GM19372 (cell line): ENCODE measurements around the gene CDRT4.

Experiments
- ATAC-seq: cut with Tn5 transposase; IDR thresholded peaks from one replicate; pipeline ENCODE4 v1.9.1; 2021; ENCODE audit warnings: mild to moderate bottlenecking, low read depth, moderate library complexity; ENCODE audit not compliant: unreplicated experiment

The CDRT4 gene

DNA sequence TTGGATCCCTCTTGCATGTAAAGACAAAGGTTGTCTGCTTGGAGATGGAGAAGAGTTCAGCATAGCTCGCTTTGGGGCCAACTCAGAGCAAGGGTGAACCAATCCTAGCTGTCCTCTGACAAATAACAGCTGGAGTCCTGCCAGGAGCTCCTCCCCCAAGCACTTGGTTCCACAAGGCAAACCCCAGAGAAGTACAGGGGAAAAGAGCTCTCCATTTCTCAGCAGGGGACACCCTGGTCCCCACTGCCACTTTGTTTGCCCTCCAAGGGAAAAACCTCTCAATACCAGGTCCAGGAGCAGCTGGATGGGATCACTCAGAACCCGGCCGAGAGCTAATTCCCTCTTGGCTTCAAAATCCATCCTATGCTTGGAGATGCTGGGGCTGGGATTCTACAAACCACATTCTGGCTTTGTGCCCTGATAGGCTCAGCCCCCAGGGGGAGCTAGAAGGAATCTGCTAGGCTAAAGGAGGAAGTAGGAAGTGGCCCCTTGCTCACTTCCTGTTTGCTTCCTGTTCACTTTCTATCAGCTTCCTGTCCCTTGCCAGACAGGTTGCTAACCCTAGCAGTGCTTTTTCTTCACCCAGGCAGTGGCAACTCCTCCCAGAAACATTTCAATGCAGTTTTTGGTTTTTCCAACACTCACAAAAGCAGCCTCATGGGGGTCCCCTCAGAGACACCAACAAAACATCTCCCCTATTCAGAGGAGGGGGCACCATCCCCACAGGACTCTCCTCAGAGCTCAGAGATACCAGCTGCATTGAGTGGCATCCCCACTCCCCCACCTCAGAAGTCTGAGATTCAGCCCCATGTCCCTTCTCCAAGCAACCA lies 30.7 kb downstream of the CDRT4 start:
- ATAC-seq = no peak

DNA sequence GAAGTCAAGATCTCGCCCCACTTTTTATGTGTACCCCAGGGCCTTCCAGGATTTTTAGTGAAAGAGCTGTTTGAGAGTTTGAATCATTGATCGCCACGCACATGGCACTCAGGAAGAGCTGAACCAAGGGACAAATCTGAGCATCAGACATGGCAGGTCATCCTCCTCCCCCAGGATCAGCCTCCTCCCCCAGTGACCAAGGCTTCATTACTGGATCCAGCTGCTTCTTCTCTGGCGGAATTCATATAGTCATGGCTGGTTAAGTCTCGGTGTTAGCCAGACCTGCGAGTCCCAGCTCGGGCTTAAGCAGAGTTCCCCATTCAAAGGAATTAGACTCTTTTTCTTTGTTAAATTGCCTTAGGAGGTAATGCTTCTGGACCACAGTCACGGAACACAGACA lies 32.5 kb downstream of the CDRT4 start:
- no peak for ATAC-seq

DNA sequence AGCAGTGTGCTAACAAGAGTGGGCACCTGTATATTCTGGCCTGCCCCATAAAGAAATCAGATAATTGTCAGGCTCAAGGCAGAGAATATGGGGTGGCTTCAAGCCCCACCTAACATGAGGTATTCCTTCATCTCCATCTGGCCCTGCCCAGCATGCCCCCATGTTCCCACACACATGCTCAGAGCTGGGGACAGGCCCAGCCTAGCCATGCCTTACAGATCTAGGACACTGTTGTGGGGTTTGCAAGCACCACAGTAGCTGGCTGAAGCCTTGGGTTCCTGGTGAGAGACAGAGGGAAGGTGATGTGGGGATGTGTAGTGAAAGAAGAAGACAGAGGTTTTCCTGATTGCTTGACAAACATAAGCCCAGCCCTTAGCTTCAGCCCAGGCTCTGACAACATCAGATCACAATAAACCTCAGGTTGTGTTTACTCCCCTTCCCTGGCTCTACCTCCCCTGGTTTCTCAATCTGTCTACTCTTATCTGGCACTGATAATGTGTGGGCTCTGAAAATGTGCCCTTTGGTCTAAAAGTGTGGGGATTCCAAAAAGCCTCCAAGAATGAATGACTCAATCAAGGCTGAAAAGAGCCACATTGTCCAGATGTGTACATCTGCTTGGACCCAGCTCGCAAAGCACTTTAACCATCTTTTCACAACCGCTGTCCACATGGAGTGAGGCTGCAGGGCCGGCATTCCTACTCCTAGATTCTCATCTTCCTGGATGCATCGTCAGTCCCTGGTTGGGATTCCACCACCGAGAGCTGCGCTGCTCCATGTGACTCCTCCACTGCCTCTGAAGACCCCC lies 34.4 kb downstream of the CDRT4 start:
- no peak for ATAC-seq

DNA sequence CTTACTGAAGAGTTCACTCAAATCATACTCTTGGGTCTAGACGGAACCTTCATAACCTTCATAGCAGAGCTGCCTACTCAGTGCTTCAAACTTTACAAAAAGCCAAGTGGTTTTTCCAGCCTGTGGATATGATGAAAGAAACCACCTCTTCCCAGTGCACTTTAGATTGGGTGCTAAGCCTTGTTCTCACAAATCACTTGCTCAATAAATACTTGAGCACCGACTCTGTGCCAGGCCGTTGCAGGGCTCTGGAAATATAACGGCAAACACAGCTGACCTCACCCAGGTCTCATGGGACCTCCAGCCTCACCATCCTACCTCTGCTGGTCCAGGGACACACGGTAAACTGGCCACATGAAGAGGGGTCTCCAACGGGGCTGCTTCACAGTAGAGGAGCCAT lies 35.7 kb downstream of the CDRT4 start:
- no peak for ATAC-seq

DNA sequence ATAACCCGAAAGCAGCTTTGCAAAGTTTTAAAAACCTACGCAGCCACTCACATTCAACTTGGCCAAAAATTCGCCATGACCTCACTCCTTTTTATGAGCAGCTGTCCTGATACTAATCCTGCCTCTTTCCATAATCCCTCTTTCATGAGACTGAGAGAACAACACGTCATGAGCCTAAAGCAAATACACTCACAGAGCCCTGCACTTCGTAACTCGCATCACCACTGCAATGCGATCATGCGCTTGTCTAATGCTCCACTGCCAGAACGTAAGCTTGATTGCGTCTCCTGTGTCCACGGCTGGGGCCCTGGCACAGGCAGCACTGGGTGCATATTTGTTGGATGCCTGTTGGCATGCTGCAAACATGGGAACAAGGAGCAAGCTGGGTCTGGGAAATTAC lies 36.2 kb downstream of the CDRT4 start:
- no peak for ATAC-seq

DNA sequence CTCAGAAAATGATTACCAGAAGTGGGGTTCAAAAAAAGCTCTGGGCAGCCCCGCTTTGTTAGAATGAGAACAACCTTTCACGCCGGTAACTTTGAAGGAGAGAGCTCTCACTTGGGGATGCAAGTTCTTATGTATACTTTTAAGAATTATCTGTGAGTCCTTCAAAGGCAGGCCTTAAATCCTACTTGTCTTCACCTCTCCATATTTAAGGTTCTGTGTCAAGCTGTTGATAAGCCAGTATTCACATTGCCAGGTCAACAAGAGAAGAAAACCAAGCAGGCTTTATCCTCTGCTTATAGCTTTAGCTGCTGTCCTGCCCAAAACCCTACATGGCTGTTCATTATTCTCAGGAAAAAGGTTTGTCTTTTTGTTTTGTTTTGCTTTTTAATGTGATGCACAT lies 42.9 kb downstream of the CDRT4 start:
- no peak for ATAC-seq

DNA sequence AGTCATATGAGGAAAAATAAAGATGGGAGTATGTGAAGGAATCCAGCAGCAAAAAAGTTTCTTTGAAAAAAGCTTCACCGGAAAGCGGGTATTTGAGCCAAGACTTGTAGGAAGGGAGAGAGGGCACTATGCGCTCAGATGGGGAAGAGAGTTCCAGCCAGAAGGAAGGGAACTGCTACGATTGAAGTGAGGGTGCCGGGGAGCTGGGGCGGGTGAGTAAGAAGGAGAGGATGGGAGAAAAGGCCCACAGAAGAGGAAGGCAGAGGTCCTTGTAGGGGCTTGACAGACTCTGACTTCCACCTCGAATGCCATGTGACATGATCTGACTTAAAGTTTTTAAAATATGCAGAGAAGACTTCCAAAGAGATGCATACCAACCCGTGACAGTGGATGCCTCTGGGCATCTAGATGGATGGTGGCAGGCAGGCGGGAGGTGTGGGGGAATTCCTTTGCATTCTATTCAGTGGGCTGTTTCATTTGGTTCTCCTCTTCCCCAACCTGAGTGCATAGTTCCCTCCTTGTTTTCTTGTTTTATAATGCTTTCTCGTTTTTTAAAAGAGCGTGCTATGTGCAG lies 44.9 kb downstream of the CDRT4 start:
- no peak for ATAC-seq

DNA sequence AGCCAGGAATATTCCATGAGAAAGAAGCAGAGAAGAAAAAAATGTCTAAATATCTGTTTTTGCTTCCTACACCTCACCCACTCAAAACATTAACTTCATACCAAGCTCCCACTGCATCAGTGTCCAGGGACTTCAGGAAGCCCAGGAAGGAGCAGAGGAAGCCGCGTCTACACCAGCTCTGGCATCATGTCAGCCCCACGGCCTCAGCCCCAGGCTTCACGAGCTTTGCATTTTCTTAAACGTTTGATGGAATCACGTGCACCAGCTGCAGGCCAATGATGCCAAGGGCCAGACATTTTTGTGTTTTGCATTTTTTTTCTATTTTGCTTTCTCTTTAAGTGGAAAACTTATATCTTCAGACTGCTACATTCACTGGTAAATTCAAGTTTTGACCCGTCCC lies 48.6 kb downstream of the CDRT4 start:
- ATAC-seq = no peak

DNA sequence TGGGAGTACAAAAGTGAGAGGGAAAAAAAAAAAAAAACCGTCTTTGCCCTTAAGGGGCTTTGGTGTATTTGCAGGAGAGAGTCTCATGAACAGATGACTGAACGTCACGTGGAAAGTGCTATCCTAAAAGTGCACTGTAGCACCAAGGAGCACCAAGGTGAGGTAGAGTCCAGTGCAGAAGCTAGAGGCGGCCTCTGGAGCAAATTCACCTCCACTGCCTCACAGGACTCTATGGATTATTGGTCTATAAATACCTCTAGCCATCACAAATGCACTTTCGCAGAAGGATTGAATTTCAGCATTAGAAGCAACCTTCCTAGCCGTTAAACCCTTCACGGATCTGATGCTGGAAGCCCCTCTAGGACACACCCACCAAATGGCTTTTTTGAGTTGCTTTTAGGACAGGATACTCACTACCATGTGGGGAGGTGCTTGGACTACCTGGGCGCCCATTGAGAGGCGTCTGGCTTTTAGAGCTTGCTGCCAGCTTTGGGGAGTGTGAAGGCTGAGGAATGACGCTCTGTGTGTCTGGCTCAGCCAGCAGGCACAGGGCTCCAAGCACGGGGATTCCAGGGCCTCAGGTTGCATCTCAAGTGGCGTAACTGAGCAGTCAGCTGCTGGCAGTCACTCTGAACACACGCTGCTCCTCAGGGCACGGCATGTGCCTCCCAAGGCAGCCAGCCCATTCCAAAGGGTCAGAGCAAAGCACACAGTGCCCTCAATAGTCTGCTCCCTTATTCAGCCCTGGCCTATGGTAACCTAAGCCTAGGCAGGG lies 52.7 kb downstream of the CDRT4 start:
- ATAC-seq = no peak

DNA sequence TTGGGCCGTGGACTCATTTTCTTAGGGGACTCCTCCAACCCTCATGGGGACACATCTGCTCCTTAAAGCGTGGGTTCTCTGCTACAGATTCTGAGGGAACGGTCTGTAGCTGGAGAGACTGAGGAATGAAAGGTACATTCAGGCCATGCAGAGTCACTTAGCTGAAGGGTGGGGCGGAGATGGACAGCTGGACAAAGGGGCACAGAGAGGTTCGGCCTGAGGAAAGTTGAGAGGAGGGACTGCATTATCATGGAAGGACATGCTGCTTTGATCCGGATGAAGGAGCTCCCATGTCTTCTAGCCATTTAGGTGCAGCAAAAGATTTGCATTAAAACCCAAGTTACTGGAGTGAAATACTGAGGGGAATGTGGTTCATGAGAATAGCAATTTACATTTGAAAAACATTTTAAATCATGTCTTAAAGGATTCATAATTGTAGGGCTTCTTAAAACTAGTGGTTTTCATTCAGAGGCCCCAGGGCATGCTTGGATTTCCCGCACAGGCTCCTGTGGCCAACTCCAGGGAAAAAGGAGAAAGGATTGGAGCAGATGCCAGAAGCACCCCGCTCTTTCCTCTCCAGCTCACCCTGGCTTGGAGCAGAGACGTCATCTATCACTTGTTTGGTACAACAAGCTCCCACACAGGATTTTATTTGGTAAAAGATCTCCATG lies 54.2 kb downstream of the CDRT4 start:
- ATAC-seq = no peak

DNA sequence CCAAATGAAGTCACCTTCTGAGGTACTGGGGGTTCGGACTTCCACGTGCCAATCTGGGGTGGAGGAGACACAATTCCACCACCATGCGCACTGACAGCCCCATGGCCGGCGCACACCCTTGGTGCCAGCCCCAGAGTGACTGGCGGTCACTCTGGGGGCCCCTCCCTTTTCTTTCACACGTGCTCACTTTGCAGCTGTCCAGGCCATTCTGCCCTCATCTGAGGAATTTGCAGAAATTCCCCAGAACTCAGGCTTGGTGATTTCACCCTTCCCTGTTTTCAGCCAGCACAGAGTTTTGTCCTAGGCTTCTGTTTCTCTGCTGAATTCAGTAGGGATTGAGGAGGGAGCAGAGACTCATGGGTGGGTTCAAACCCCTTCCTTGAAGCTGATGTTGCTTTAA lies 54.8 kb downstream of the CDRT4 start:
- ATAC-seq = no peak

DNA sequence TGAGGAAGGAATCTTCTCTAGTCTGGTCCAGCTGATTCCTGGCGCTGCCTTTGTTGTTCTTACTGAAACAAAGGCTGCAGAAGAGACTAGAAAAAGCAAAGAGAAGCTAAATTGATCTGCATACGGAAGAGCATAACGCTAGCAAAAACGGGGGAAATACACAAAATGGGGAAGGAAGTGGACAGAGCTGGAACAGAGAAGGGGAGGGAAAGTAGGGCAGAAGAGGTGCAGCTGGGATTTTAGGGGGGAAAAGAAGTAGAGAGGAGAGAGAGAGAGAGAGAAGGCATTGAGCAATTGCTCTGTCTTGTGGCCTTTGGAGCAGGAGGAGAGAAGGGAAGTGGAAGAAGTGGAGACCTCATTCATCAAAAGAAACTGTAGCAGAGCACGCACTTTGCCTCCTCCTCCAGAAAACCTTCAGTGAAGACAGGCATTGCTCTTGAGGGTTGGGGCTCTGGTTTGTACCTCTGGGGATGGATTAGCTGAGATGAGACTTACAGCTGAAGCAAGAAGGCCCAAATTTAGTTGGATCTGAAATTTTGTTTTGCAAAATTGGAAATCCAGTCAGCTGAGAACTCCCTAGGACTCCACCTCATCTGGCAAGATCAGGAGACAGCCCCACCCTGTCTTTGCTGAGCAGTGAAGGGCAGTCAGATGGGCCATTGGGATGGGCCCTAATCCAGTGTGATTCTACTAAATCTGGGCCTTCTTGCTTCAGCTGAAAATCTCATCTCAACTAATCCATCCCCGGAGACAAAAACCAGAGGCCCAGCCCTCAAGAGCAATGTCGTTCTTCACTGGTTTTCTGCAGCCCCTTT lies 55.8 kb downstream of the CDRT4 start:
- ATAC-seq = no peak

DNA sequence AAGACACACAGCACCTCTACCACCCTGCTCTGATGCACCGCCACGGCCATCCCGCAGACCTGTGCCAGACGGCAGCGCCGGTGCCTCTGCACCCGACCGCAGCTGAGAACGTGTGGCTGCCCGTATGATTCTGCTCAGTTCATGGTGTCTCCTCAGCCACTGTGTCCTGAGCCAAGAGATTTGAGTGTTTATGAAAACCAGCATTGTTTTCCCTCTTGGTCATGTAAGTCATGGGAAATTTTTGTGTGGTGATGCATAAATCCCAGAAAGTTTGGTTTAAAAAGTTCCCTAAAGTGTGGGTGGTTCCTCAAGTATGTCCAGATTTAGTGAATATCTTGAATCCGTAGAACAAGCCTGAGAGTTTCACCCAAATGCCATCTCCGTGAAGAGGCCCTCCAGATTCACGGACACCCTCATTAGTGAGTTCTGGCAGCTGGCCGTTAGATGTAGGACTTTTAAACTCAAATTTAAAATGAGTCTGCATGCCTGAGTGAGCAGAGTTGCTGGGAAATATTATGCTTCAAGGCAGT lies 57.6 kb downstream of the CDRT4 start:
- no peak for ATAC-seq

DNA sequence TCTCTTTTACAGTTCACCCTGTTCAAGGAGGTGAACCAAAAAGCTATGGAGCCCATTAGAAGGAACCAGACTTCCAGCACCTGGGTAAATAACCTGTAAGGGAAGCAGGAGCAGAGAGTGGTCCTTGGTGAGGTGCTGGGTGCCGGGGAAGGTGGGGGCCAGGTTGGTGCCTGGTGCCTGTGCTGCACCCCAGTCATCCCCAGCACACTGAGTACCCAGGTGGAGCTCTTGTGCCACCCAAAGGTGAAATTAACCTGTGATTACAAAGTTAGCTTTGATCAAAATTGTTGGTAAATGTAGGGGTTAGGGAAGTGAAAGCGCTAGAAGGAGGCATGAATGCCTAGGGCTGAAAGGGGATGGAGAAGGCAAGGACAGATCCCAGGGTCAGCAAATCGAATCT lies 58.6 kb downstream of the CDRT4 start:
- no peak for ATAC-seq

DNA sequence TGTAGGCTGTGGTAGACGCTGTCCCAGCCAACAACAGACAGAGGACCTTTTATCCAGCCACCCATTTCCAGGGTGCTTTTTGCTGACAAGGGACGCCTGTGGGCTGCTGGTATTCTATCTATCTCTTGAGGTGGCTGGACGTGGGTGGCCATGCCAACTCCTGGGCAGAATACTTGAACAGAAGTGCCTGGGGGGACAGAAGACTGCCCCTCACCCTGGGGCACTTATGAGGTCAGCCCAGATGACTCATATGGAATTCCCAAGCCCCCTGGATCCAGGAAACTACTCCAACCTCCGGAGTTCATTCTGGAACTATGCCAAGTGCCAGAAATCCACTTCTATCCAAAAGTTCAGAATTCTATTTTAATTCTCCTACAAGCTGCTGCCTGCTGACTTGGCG lies 61.3 kb downstream of the CDRT4 start:
- ATAC-seq = no peak

DNA sequence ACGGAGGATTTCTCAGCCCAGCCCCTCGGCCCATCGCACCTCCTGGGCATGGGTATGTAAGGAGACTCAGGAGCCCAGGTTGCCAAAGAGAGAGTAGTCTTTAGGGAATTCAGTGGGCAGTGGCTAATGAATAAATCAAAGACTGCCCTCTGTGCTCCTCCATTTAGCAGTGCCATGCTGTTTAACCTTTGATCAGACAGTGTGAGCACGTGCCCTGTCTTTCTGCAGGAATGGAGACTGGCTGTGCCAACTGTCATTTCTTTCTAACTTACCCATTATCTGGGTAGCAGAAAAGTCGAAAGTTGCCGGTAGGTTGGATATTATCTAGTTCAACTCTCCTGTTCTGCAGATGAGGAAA lies 62.4 kb downstream of the CDRT4 start:
- no peak for ATAC-seq

DNA sequence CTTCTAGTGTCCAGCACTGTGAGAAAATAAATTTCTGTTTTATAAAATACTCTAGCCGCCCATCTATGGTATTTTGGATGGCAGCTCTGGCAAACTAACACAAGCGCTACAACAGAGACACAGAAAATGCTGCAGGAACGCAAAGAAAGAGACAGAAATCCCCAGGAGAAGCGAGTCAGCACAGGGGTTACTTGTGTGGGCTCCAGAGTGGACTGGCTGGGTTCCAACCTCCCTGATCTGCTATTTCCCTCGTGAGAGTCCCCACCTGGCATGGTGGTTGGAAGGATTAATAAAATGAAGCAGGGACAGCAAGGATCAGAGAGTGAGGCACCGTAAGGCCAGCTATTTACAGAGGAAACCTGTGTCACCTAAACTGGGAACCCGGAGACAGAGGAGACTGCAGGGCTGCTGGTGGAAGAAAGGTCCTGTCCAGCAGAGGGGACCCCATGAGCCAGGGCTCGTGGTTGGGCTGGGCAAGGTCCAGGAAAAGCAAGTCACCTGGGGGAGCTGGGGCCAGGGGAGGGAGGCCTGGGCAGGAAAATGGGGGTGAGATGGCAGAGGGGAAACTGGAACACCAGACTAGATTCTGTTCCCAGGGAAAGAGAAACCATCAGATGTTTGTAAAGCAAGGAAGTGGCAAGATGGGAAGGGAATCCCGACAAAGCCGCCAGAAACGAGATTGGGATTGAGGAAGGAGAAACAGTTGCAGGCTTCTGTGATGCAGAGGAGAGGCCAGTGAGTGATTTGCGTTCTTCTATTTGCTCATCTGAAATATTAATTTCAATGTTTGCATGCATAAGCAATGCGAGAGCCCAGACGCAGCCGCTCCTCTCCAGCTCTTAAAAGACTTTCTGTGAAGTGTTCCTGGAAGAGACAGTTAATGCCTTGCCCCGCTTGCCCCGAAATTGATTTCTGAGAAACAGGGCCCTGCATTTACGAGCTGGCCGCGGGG lies 63.0 kb downstream of the CDRT4 start:
- no peak for ATAC-seq

DNA sequence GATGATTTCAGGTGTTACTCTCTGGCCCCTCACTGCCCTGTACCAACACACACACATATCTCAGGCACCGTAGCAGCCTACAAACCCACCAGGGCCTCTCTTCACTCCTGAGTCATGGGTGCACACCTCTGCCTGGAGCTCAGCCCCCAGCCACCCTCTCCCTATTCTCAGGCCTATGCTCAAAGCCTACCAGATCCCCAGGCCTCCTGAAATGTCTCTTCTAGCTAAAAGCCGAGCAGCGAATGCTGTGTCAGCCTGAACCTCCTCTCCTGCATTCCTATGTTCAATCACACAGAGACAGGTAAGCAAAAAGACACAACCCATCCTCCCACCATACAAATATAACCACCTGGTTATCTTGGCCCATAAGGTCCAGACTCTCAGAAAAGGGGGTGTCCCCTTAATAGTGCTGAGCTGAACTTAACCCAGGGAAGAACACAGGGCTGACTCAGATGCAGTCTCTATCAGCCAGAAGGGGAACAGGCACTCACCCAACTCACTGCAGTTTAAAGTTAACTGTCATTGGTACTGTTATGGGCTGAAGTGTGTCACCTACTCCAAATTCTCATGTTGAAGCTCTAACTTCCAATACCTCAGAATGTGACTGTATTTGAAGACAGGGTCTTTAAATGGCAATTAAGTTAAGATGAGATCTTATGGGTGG lies 64.0 kb downstream of the CDRT4 start:
- ATAC-seq = no peak
